B cell (primary cell): ENCODE measurements around the gene ZNF280D. TPM values are rescaled to one million over a fixed set of nuclear protein-coding genes. Genes with fewer than 3 reads are reported as not detected.
A peak's percentile ranks its signal among the peaks of the same experiment; 100 is the strongest.
"Not testable (repeated sequence)": the region's sequence is repeated elsewhere in the genome, so short reads cannot be mapped to it uniquely, and the experiment has no call there.

Experiments
- ATAC-seq: fragments of 200-7000 bp; cut with Tn5 transposase; one replicate; pipeline ENCODE4 v1.10.0; 2021; ENCODE audit warnings: low read depth, mild to moderate bottlenecking, moderate number of reproducible peaks, moderate library complexity
- CTCF ChIA-PET: fragments of 350-600 bp; sonication (Branson Sonifier 250); formaldehyde crosslinking; loops from one replicate; lab custom pipeline; 2021; ENCODE audit warnings: antibody characterized with exemption, inconsistent platforms; lab: Charles Lee
- POLR2A ChIA-PET: fragments of 350-600 bp; sonication (Branson Sonifier 250); formaldehyde crosslinking; loops from one replicate; lab custom pipeline; 2021; ENCODE audit warnings: antibody characterized with exemption; lab: Charles Lee
- DNase-seq: peaks from one replicate; pipeline ENCODE4 v3.0.0; 2013
- H2AFZ ChIP-seq: 2 replicates; pipeline ENCODE4 v1.6.1; 2012; ENCODE audit warnings: mild to moderate bottlenecking, low read depth, low read length; ENCODE audit not compliant: insufficient read depth, poor library complexity, severe bottlenecking
- H3K27ac ChIP-seq, 2 donors: 1 replicate in 1 of 2; 2 replicates in 1 of 2; pipeline ENCODE4 v1.5.1; 2012 to 2013; ENCODE audit warnings: low read length in 2 of 2, mild to moderate bottlenecking in 2 of 2, moderate library complexity in 1 of 2
- H3K27me3 ChIP-seq, 4 experiments: fragments of 200-600 bp in 1 of 4; sonication (generic) in 1 of 4; replicated peaks in 1 of 4; 1 replicate in 2 of 4; 2 replicates in 2 of 4; pipeline versions ENCODE4 v1.6.1 to v1.7.0; 2013 to 2016; ENCODE audit warnings: low read length in 3 of 4, mild to moderate bottlenecking in 2 of 4, mixed read lengths in 1 of 4, moderate library complexity in 1 of 4; ENCODE audit not compliant: insufficient read depth in 4 of 4, control insufficient read depth in 3 of 4; ENCODE audit errors: control extremely low read depth in 1 of 4
- H3K36me3 ChIP-seq, 2 experiments: replicated peaks in 1 of 2; 1 replicate in 1 of 2; 2 replicates in 1 of 2; pipeline versions ENCODE4 v1.6.1 to v1.7.1; 2013; ENCODE audit warnings: low read length in 1 of 2; ENCODE audit not compliant: insufficient read depth in 2 of 2, control insufficient read depth in 1 of 2; ENCODE audit errors: control extremely low read depth in 1 of 2, extremely low read depth in 1 of 2
- H3K4me1 ChIP-seq, 2 donors: fragments of 200-600 bp in 1 of 2; sonication (generic) in 1 of 2; 1 replicate in 1 of 2; 2 replicates in 1 of 2; pipeline versions ENCODE4 v1.5.1 to v1.6.1; 2013 to 2017; ENCODE audit warnings: low read length in 2 of 2; ENCODE audit not compliant: control insufficient read depth in 2 of 2, insufficient read depth in 2 of 2
- H3K4me2 ChIP-seq: replicated peaks from 2 replicates; pipeline ENCODE3; 2012; ENCODE audit warnings: mild to moderate bottlenecking, low read depth, low read length; ENCODE audit not compliant: poor library complexity, severe bottlenecking
- H3K4me3 ChIP-seq, 5 experiments: fragments of 200-600 bp in 1 of 5; sonication (generic) in 1 of 5; 1 replicate in 3 of 5; 2 replicates in 2 of 5; pipeline versions ENCODE4 v1.5.1 to v1.7.0; 2011 to 2016; ENCODE audit warnings: low read length in 4 of 5, mild to moderate bottlenecking in 4 of 5, low read depth in 2 of 5, control low read depth in 1 of 5, moderate library complexity in 1 of 5; ENCODE audit not compliant: insufficient read depth in 1 of 5; ENCODE audit errors: control extremely low read depth in 1 of 5, extremely low read depth in 1 of 5
- H3K79me2 ChIP-seq: fragments of 200-600 bp; sonication (generic); one replicate; pipeline ENCODE4 v1.6.0; 2016; ENCODE audit warnings: low read length; ENCODE audit not compliant: control insufficient read depth, insufficient read depth
- H3K9ac ChIP-seq: fragments of 200-600 bp; sonication (generic); 2 replicates; pipeline ENCODE4 v1.6.1; 2017; ENCODE audit warnings: mild to moderate bottlenecking, low read length, moderate library complexity
- H3K9me3 ChIP-seq, 3 donors: one replicate each; pipeline versions ENCODE4 v1.6.1 to v1.7.1; 2013; ENCODE audit warnings: low read length in 2 of 3; ENCODE audit not compliant: control insufficient read depth in 2 of 3, insufficient read depth in 1 of 3; ENCODE audit errors: control extremely low read depth in 1 of 3
- H4K20me1 ChIP-seq: 2 replicates; pipeline ENCODE4 v1.6.0; 2012; ENCODE audit warnings: mild to moderate bottlenecking, low read length; ENCODE audit not compliant: insufficient read depth, control insufficient read depth, poor library complexity, severe bottlenecking
- H3K27ac Mint-ChIP-seq: one replicate; pipeline ENCODE4 v1.8.0; 2021; ENCODE audit warnings: mixed read lengths
- H3K27me3 Mint-ChIP-seq: one replicate; pipeline ENCODE4 v1.8.0; 2021; ENCODE audit warnings: mixed read lengths
- H3K4me1 Mint-ChIP-seq: one replicate; pipeline ENCODE4 v1.8.0; 2021; ENCODE audit warnings: mixed read lengths
- H3K4me3 Mint-ChIP-seq: one replicate; pipeline ENCODE4 v1.8.0; 2021; ENCODE audit warnings: mixed read lengths
- H3K9me3 Mint-ChIP-seq: one replicate; pipeline ENCODE4 v1.8.0; 2022; ENCODE audit warnings: mixed read lengths; ENCODE audit not compliant: insufficient read depth
- CTCF ChIP-seq: fragments of 200-600 bp; IDR thresholded peaks from one replicate; pipeline ENCODE4 v1.8.0; 2022; ENCODE audit warnings: antibody characterized with exemption, mild to moderate bottlenecking
- EZH2 ChIP-seq: IDR thresholded peaks from 2 replicates; pipeline ENCODE4 v1.6.1; 2012; ENCODE audit warnings: borderline replicate concordance, low read depth, mild to moderate bottlenecking, moderate library complexity, low read length; ENCODE audit not compliant: insufficient read depth, poor library complexity, severe bottlenecking
- WGBS: methylation state at CpG from one replicate; pipeline ENCODE4 v1.1.5; 2013; ENCODE audit warnings: missing lambda C conversion rate; ENCODE audit not compliant: insufficient coverage; 5-methylcytosine and 5-hydroxymethylcytosine counted together
- intact Hi-C: fragments of 100-400 bp; cut with micrococcal nuclease; formaldehyde crosslinking; loops from one replicate; pipeline ENCODE4 v1.10.0; 2022
- polyA plus RNA-seq: library from polyadenylated mRNA; depleted of rRNA; stranded (reverse); fragments of >200 nt; gene quantifications from 2 replicates; pipeline ENCODE4 v1.2.3, GENCODE V29; 2012
- total RNA-seq, 2 donors: library from RNA; stranded (reverse); fragments of 120-200 nt in 1 of 2; gene quantifications; 1 replicate in 1 of 2; 2 replicates in 1 of 2; pipeline versions ENCODE4 v1.2.3 to v1.2.4, GENCODE V29; 2013 to 2022

Gene ZNF280D
- total and polyA plus RNA-seq, 2 donors (not counting 1 experiment from before 2014, with no cell fraction given), result 14.7 to 68.3 TPM

DNA sequence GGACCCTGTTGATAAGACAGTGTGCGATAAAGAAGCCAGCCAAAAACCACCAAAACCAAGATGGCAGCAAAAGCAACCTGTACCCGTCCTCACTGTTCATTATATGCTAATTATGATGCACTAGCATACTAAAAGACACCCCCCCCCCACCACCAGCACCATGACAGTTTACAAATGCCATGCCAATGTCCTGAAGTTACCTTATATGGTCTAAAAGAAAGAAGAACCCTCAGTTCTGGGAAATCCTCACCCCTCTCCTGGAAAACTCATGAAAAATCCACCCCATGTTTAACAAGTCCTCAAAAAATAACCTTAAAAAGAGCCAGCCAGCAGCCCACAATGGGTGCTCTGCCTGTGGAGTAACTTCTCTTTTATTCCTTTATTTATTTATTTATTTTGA, 48.4 kb upstream of the ZNF280D start:
- peaks cover 0 to 16% (median 0%) of the 10 kb centered on the region in 3 donors for H3K9me3 ChIP-seq
- H2AFZ ChIP-seq, result no peak overlapping the region
- intact Hi-C loops, result no loop called here
- peaks cover 13% of the 10 kb centered on the region for H3K4me1 Mint-ChIP-seq
- ATAC-seq, result no peak
- H3K79me2 ChIP-seq, result no peaks in the 10 kb centered on the region
- H3K9ac ChIP-seq, result no peak overlapping the region
- no peak overlapping the region for H3K4me3 ChIP-seq
- no CpG with 5 or more reads among the region's 2 CpGs for WGBS
- peaks cover 4% of the 10 kb centered on the region for H3K9me3 Mint-ChIP-seq
- H3K4me3 Mint-ChIP-seq, result no peak overlapping the region
- DNase-seq, result no peak
- H4K20me1 ChIP-seq, result no peaks in the 10 kb centered on the region
- H3K27ac ChIP-seq, result no peak overlapping the region
- no peak for TF ChIP-seq CTCF
- TF ChIP-seq EZH2, result no peak
- ChIA-PET POLR2A (no interaction called here), CTCF (no interaction called here)
- H3K4me2 ChIP-seq, result no peak overlapping the region
- peaks cover 9% of the 10 kb centered on the region for H3K27me3 Mint-ChIP-seq
- H3K36me3 ChIP-seq, result no peaks in the 10 kb centered on the region
- no peaks in the 10 kb centered on the region for H3K27me3 ChIP-seq
- no peak overlapping the region for H3K27ac Mint-ChIP-seq
- peaks cover 7 to 8% of the 10 kb centered on the region in 2 donors for H3K4me1 ChIP-seq

DNA sequence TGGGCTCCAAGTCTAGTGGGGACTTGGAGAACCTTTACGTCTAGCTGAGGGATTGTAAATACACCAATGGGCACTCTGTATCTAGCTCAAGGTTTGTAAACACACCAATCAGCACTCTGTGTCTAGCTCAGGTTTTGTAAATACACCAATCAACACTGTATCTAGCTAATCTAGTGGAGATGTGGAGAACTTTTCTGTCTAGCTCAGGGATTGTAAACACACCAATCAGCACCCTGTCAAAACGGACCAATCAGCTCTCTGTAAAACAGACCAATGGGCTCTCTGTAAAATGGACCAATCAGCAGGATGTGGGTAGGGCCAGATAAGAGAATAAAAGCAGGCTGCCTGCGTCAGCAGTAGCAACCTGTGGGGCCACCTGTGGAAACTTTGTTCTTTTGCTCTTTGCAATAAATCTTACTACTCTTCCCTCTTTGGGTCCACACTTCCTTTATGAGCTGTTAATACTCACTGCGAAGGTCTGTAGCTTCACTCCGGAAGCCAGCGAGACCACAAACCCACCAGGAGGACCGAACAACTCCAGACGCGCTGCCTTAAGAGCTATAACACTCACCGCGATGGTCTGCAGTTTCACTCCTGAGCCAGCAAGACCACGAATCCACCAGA, 46.9 kb upstream of the ZNF280D start:
- ATAC-seq (peak; percentile 24), DNase-seq (peak; percentile 25)
- H3K4me3 ChIP-seq, H3K27ac ChIP-seq, H4K20me1 ChIP-seq, H3K9me3 Mint-ChIP-seq, H3K36me3 ChIP-seq, H3K9ac ChIP-seq, H3K27me3 ChIP-seq, CTCF ChIA-PET, H3K27me3 Mint-ChIP-seq, intact Hi-C loops, H3K79me2 ChIP-seq, POLR2A ChIA-PET: not testable (repeated sequence)
- H3K4me1 Mint-ChIP-seq, result peaks cover 22% of the 10 kb centered on the region
- peak overlapping the region; percentile 23 for H3K4me2 ChIP-seq
- H3K27ac Mint-ChIP-seq, result peak overlapping the region; percentile 66
- H2AFZ ChIP-seq, result peak overlapping the region; percentile 40
- H3K4me3 Mint-ChIP-seq, result peak overlapping the region; percentile 54
- WGBS, result 11% methylated on average over 11 of the region's 12 CpGs
- peaks cover 0 to 16% (median 0%) of the 10 kb centered on the region in 3 donors for H3K9me3 ChIP-seq
- peaks cover 10 to 16% of the 10 kb centered on the region in 2 donors for H3K4me1 ChIP-seq

GRCh38 chr15:56779449-56779848, 46.1 kb upstream of the ZNF280D start:
- H3K27ac ChIP-seq, POLR2A ChIA-PET, H3K36me3 ChIP-seq, DNase-seq, H3K27ac Mint-ChIP-seq, ATAC-seq, H4K20me1 ChIP-seq, H3K9ac ChIP-seq, H3K9me3 Mint-ChIP-seq, H3K4me3 ChIP-seq, intact Hi-C loops, H2AFZ ChIP-seq, H3K4me2 ChIP-seq, H3K27me3 Mint-ChIP-seq, H3K79me2 ChIP-seq, H3K4me3 Mint-ChIP-seq, H3K27me3 ChIP-seq, CTCF ChIA-PET: not testable (repeated sequence)
- H3K4me1 ChIP-seq, result peaks cover 10 to 16% of the 10 kb centered on the region in 2 donors
- 94% methylated on average over 24 of the region's 25 CpGs for WGBS
- peaks cover 0 to 16% (median 0%) of the 10 kb centered on the region in 3 donors for H3K9me3 ChIP-seq
- peaks cover 27% of the 10 kb centered on the region for H3K4me1 Mint-ChIP-seq
